ENCODE results near the gene NRG3.

Gene NRG3

DNA sequence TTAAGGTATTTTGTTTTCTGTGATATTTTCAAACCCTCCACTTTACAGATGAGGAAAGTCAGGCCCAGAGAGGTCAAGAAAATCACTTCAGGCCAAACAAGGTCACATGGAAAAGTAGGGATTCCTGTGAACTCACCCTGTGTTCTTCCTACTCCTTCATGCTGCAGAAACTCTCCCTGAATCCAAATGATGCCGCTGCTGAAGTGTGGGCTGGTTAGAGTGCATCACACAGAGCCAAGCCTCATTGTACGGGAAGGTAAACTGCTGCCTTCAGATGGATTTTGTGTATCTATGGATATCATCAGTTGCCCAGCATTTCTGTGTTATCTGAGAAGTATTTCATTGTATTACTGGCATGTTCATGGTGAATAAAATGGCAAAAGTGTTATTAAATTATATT lies 75.4 kb downstream of the NRG3 start:
- TF ChIP-seq CTCF (IDR thresholded peaks at IDR 0.05): no peak
- no peak overlapping the region for H3K27ac ChIP-seq
- no peak for DNase-seq (ENCODE audit: low spot score)
- H3K4me3 ChIP-seq: no peak overlapping the region

DNA sequence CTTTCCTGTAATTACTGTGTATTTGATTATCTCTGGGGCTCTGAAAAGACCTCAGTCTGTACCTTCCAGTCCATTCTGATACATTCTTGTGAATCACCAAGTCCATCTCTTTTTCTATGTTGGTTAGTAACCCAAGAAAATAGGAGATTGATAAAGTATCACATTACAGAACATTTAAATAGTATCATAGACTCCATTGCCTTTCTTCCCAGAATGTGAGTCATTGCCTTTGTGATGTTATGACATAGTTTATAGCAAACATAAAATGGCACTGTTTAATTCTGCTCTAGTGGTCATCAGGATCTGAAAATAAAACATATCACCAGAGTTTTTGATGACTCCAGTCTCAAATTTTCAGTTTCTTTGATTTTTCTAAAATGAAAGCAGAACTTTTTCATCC lies 78.4 kb downstream of the NRG3 start:
- no peak overlapping the region for H3K27ac ChIP-seq
- DNase-seq (ENCODE audit: low spot score): no peak
- TF ChIP-seq CTCF (IDR thresholded peaks at IDR 0.05): no peak
- H3K4me3 ChIP-seq: no peak overlapping the region

GRCh38 chr10:81957976-81958375 lies 83.0 kb downstream of the NRG3 start:
- Histone ChIP-seq H3K27ac (no peak overlapping the region), H3K4me3 (no peak overlapping the region)
- no peak for DNase-seq (ENCODE audit: low spot score)
- TF ChIP-seq CTCF (IDR thresholded peaks at IDR 0.05): no peak

- no peak overlapping the region for H3K4me3 ChIP-seq
- TF ChIP-seq CTCF (IDR thresholded peaks at IDR 0.05): no peak
- no peak overlapping the region for H3K27ac ChIP-seq
- no peak for DNase-seq (ENCODE audit: low spot score)
These were observed 84.0 kb downstream of the NRG3 start for GRCh38 chr10:81959016-81959415.

DNA sequence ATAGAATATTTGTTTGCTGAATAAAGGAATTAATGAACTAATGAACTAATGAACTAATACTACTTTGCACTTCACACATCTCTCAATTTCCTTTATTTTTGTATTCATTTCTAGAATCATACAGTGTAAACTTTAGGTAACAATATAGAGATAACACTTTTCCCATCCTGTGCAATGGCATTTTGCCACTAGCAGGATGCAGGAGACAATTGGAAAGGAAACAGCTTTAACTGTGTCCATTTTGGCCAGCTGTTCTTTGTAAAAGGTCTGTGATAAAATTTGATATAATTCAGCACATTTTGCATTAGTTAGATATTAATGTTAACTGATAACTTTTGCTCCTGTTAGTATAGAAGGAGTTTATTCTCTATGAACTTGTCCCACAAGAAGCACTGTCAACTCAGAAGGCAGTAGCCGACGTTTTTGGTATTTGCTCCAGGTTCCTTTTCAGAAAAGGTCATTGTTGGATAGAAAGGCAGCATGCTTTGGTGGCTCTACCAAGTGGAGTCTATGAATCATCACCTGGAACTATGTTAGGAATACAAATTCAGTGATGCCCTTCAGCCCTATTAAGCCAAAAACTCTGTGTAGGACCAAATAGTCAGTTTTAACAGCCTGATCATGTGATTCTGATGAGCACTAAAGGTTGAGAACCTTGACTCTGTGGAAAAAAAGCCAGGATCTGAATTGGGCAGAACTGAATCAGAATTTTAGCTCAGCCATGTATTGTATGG lies 86.6 kb downstream of the NRG3 start:
- no peak overlapping the region for H3K27ac ChIP-seq
- no peak overlapping the region for H3K4me3 ChIP-seq
- no peak for DNase-seq (ENCODE audit: low spot score)
- no peak for TF ChIP-seq CTCF (IDR thresholded peaks at IDR 0.05)

GRCh38 chr10:81963606-81964005 lies 88.6 kb downstream of the NRG3 start:
- no peak overlapping the region for H3K27ac ChIP-seq
- no peak for DNase-seq (ENCODE audit: low spot score)
- TF ChIP-seq CTCF (IDR thresholded peaks at IDR 0.05): no peak

GRCh38 chr10:81967716-81968115 lies 92.7 kb downstream of the NRG3 start:
- DNase-seq (ENCODE audit: low spot score): no peak
- no peak overlapping the region for H3K4me3 ChIP-seq
- no peak overlapping the region for H3K27ac ChIP-seq
- no peak for TF ChIP-seq CTCF (IDR thresholded peaks at IDR 0.05)

More at GRCh38 chr10:81963606-81964005, 88.6 kb downstream of the NRG3 start:
- no peak overlapping the region for H3K4me3 ChIP-seq
